Embryonic facial prominence (tissue), 1 donor: Measurements from ENCODE around the gene OR51V1.
"Not testable (repeated sequence)": the region's sequence is repeated elsewhere in the genome, so short reads cannot be mapped to it uniquely, and the experiment has no call there.

Source experiments
- DNase-seq: peaks from one replicate; pipeline ENCODE4 v3.0.0-alpha.2; 2016; ENCODE audit errors: extremely low spot score

OR51V1 gene

GRCh38 chr11:5165898-5166297 is 34.6 kb downstream of the OR51V1 start:
- not testable (repeated sequence) for DNase-seq

GRCh38 chr11:5164807-5165206 is 35.7 kb downstream of the OR51V1 start:
- DNase-seq = peak; percentile 1

GRCh38 chr11:5161045-5161444 is 39.4 kb downstream of the OR51V1 start:
- not testable (repeated sequence) for DNase-seq

GRCh38 chr11:5160217-5160616 is 40.3 kb downstream of the OR51V1 start:
- DNase-seq = not testable (repeated sequence)

GRCh38 chr11:5159806-5160205 is 40.7 kb downstream of the OR51V1 start:
- DNase-seq = no peak

- no peak for DNase-seq
Observed at GRCh38 chr11:5154657-5155056, 45.8 kb downstream of the OR51V1 start, which contains the start of gene OR52A1. Gene OR52A1, minus strand, starts transcription at chr11:5154757. Its CDS starts 2,388 bp downstream, at chr11:5152369.

- DNase-seq = no peak
Observed at GRCh38 chr11:5153574-5154431, 46.7 kb downstream of the OR51V1 start.

- DNase-seq = no peak
Observed at GRCh38 chr11:5151713-5152153, 48.7 kb downstream of the OR51V1 start.
